ENCODE data around the gene ATRNL1.

Gene ATRNL1

GRCh38 chr10:115939101-115939854 is 846.1 kb downstream of the ATRNL1 start:
- no peak overlapping the region for H2AFZ ChIP-seq
- no peak overlapping the region for H3K9ac ChIP-seq
- no peaks in the 10 kb centered on the region for H3K4me1 ChIP-seq
- H3K9me3 ChIP-seq (ENCODE audit: control insufficient read depth, low read length), result no peaks in the 10 kb centered on the region
- H3K4me2 ChIP-seq (ENCODE audit: low read length), result no peak overlapping the region
- H3K27ac ChIP-seq, result no peak overlapping the region
- TF ChIP-seq CTCF (IDR thresholded peaks at IDR 0.05), result no peak
- no peak overlapping the region for H3K4me3 ChIP-seq (ENCODE audit: low read depth, low read length)
- no peaks in the 10 kb centered on the region for H3K36me3 ChIP-seq (ENCODE audit: control insufficient read depth, insufficient read depth, low read length)
- H3K27me3 ChIP-seq (ENCODE audit: control insufficient read depth, insufficient read depth, low read length), result no peaks in the 10 kb centered on the region
- no peaks in the 10 kb centered on the region for H3K79me2 ChIP-seq

GRCh38 chr10:115941361-115941771 is 848.2 kb downstream of the ATRNL1 start:
- no peak overlapping the region for H3K27ac ChIP-seq
- no peak overlapping the region for H3K4me3 ChIP-seq (ENCODE audit: low read depth, low read length)
- H3K9ac ChIP-seq, result no peak overlapping the region
- no peak for TF ChIP-seq CTCF (IDR thresholded peaks at IDR 0.05)
- no peaks in the 10 kb centered on the region for H3K9me3 ChIP-seq (ENCODE audit: control insufficient read depth, low read length)
- H3K4me1 ChIP-seq, result no peaks in the 10 kb centered on the region
- H3K4me2 ChIP-seq (ENCODE audit: low read length), result no peak overlapping the region
- no peaks in the 10 kb centered on the region for H3K36me3 ChIP-seq (ENCODE audit: control insufficient read depth, insufficient read depth, low read length)
- H3K79me2 ChIP-seq, result no peaks in the 10 kb centered on the region
- no peak overlapping the region for H2AFZ ChIP-seq
- H3K27me3 ChIP-seq (ENCODE audit: control insufficient read depth, insufficient read depth, low read length), result no peaks in the 10 kb centered on the region

- Histone ChIP-seq H3K36me3 (ENCODE audit: control insufficient read depth, insufficient read depth, low read length) (no peaks in the 10 kb centered on the region), H3K27ac (no peak overlapping the region)
- TF ChIP-seq CTCF (IDR thresholded peaks at IDR 0.05), result no peak
These were observed 848.9 kb downstream of the ATRNL1 start for GRCh38 chr10:115942101-115942500.

GRCh38 chr10:115944538-115944937 is 851.4 kb downstream of the ATRNL1 start:
- TF ChIP-seq CTCF (IDR thresholded peaks at IDR 0.05), result no peak
- H3K9ac ChIP-seq, result no peak overlapping the region
- no peaks in the 10 kb centered on the region for H3K79me2 ChIP-seq
- no peaks in the 10 kb centered on the region for H3K9me3 ChIP-seq (ENCODE audit: control insufficient read depth, low read length)
- H3K4me1 ChIP-seq, result no peaks in the 10 kb centered on the region
- peak overlapping the region; percentile 35 for H2AFZ ChIP-seq
- H3K27me3 ChIP-seq (ENCODE audit: control insufficient read depth, insufficient read depth, low read length), result no peaks in the 10 kb centered on the region
- no peaks in the 10 kb centered on the region for H3K36me3 ChIP-seq (ENCODE audit: control insufficient read depth, insufficient read depth, low read length)
- H3K27ac ChIP-seq, result no peak overlapping the region
- no peak overlapping the region for H3K4me2 ChIP-seq (ENCODE audit: low read length)
- H3K4me3 ChIP-seq (ENCODE audit: low read depth, low read length), result no peak overlapping the region

More at GRCh38 chr10:115942101-115942500, 848.9 kb downstream of the ATRNL1 start:
- no peak overlapping the region for H3K9ac ChIP-seq
- no peaks in the 10 kb centered on the region for H3K9me3 ChIP-seq (ENCODE audit: control insufficient read depth, low read length)
- no peak overlapping the region for H3K4me3 ChIP-seq (ENCODE audit: low read depth, low read length)
- no peaks in the 10 kb centered on the region for H3K79me2 ChIP-seq
- H3K4me1 ChIP-seq, result no peaks in the 10 kb centered on the region
- H3K27me3 ChIP-seq (ENCODE audit: control insufficient read depth, insufficient read depth, low read length), result no peaks in the 10 kb centered on the region
- H2AFZ ChIP-seq, result no peak overlapping the region
- no peak overlapping the region for H3K4me2 ChIP-seq (ENCODE audit: low read length)

Measured in parathyroid adenoma (tissue), 2 donors.